ENCODE results near the gene PBX3. TPM values are rescaled to one million over a fixed set of nuclear protein-coding genes. Genes with fewer than 3 reads are reported as not detected.
A peak's percentile ranks its signal among the peaks of the same experiment; 100 is the strongest.

Gene PBX3
- total and polyA plus RNA-seq, 2 of the 13 experiments (the other 11 are each of a cell fraction or from before 2014, with no cell fraction given) = 6.0 to 11.2 TPM

GRCh38 chr9:125932012-125932411 lies 184.8 kb downstream of the PBX3 start:
- DNase-seq (ENCODE audit: low spot score) = no peak

GRCh38 chr9:125932746-125933455 lies 185.7 kb downstream of the PBX3 start:
- H4K20me1 ChIP-seq (ENCODE audit: insufficient read depth, low read length) = no peaks in the 10 kb centered on the region
- no peaks in the 10 kb centered on the region for H3K9me3 ChIP-seq (ENCODE audit: low read length)
- FAIRE-seq (no peak), DNase-seq (ENCODE audit: low spot score) (no peak), ATAC-seq (no peak)
- H3K27ac ChIP-seq (ENCODE audit: extremely low read length, insufficient read depth, low read length) = no peak overlapping the region
- intact Hi-C loops (cut with micrococcal nuclease; ENCODE audit: unreplicated experiment) (no loop called here), in situ Hi-C loops (cut with HindIII; ENCODE audit: extremely low pct_ligation_motif_present, low pct_unique_long_range_greater_than_20kb) (no loop called here)
- H3K4me2 ChIP-seq (ENCODE audit: low read depth, low read length) = no peak overlapping the region
- CTCF ChIA-PET (ENCODE audit: low intra/inter-chr PET ratio, low total read pairs) = no interaction called here
- H3K9ac ChIP-seq (ENCODE audit: insufficient read depth, low read depth, low read length) = no peak overlapping the region
- 100% methylated on average over 5 of the region's 5 CpGs for WGBS (ENCODE audit: low lambda C conversion rate)
- POLR2A ChIA-PET = no interaction called here
- H3K79me2 ChIP-seq (ENCODE audit: insufficient read depth, low read length) = no peaks in the 10 kb centered on the region
- BruUV-seq (replicated peaks) = no TSS peak
- H2AFZ ChIP-seq (ENCODE audit: low read length) = no peak overlapping the region
- H3K4me1 ChIP-seq (ENCODE audit: insufficient read depth, low read length) = no peaks in the 10 kb centered on the region
- H3K36me3 ChIP-seq (replicated peaks in 1 of 2; ENCODE audit: control insufficient read depth in 1 of 2, insufficient read depth in 2 of 2, low read length in 2 of 2) = no peaks in the 10 kb centered on the region
- H3K4me3 ChIP-seq (replicated peaks in 1 of 3; ENCODE audit: insufficient read depth in 1 of 3, low read depth in 2 of 3, low read length in 3 of 3) = no peak overlapping the region
- no peaks in the 10 kb centered on the region for H3K27me3 ChIP-seq (ENCODE audit: control insufficient read depth in 1 of 2, insufficient read depth in 2 of 2, low read length in 2 of 2)
- TF ChIP-seq ZNF598 (CRISPR knock-in tag; IDR thresholded peaks at IDR 0.05; ENCODE audit: borderline replicate concordance) (no peak), TRIM24 (CRISPR knock-in tag; IDR thresholded peaks at IDR 0.05) (no peak), ETS1 (CRISPR knock-in tag; IDR thresholded peaks at IDR 0.05) (no peak), DR1 (CRISPR knock-in tag; IDR thresholded peaks at IDR 0.05) (no peak), KAT8 (CRISPR knock-in tag; IDR thresholded peaks at IDR 0.05) (no peak), HOXA3 (CRISPR knock-in tag; IDR thresholded peaks at IDR 0.05) (no peak), SRY (CRISPR knock-in tag; IDR thresholded peaks at IDR 0.05) (no peak), RXRA (CRISPR knock-in tag; IDR thresholded peaks at IDR 0.05) (no peak), NFKB2 (CRISPR knock-in tag; IDR thresholded peaks at IDR 0.05; ENCODE audit: borderline replicate concordance) (no peak)
- TF ChIP-seq, protein P1, sequence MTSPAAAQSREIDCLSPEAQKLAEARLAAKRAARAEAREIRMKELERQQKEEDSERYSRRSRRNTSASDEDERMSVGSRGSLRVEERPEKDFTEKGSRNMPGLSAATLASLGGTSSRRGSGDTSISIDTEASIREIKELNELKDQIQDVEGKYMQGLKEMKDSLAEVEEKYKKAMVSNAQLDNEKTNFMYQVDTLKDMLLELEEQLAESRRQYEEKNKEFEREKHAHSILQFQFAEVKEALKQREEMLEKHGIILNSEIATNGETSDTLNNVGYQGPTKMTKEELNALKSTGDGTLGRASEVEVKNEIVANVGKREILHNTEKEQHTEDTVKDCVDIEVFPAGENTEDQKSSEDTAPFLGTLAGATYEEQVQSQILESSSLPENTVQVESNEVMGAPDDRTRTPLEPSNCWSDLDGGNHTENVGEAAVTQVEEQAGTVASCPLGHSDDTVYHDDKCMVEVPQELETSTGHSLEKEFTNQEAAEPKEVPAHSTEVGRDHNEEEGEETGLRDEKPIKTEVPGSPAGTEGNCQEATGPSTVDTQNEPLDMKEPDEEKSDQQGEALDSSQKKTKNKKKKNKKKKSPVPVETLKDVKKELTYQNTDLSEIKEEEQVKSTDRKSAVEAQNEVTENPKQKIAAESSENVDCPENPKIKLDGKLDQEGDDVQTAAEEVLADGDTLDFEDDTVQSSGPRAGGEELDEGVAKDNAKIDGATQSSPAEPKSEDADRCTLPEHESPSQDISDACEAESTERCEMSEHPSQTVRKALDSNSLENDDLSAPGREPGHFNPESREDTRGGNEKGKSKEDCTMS (CRISPR knock-in tag; conservative IDR thresholded peaks at IDR 0.05) = no peak
- TF ChIP-seq, protein P2, sequence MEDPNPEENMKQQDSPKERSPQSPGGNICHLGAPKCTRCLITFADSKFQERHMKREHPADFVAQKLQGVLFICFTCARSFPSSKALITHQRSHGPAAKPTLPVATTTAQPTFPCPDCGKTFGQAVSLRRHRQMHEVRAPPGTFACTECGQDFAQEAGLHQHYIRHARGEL (CRISPR knock-in tag; IDR thresholded peaks at IDR 0.05) = no peak
- TF ChIP-seq, protein P3, sequence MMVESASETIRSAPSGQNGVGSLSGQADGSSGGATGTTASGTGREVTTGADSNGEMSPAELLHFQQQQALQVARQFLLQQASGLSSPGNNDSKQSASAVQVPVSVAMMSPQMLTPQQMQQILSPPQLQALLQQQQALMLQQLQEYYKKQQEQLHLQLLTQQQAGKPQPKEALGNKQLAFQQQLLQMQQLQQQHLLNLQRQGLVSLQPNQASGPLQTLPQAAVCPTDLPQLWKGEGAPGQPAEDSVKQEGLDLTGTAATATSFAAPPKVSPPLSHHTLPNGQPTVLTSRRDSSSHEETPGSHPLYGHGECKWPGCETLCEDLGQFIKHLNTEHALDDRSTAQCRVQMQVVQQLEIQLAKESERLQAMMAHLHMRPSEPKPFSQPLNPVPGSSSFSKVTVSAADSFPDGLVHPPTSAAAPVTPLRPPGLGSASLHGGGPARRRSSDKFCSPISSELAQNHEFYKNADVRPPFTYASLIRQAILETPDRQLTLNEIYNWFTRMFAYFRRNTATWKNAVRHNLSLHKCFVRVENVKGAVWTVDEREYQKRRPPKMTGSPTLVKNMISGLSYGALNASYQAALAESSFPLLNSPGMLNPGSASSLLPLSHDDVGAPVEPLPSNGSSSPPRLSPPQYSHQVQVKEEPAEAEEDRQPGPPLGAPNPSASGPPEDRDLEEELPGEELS (CRISPR knock-in tag; IDR thresholded peaks at IDR 0.05) = no peak

More at GRCh38 chr9:125932012-125932411, 184.8 kb downstream of the PBX3 start:
- H2AFZ ChIP-seq (ENCODE audit: low read length) = no peak overlapping the region
- BruUV-seq (replicated peaks) = no TSS peak
- in situ Hi-C loops (cut with HindIII; ENCODE audit: extremely low pct_ligation_motif_present, low pct_unique_long_range_greater_than_20kb) (no loop called here), intact Hi-C loops (cut with micrococcal nuclease; ENCODE audit: unreplicated experiment) (no loop called here)
- no peaks in the 10 kb centered on the region for H3K27me3 ChIP-seq (ENCODE audit: control insufficient read depth in 1 of 2, insufficient read depth in 2 of 2, low read length in 2 of 2)
- ChIA-PET POLR2A (no interaction called here), CTCF (ENCODE audit: low intra/inter-chr PET ratio, low total read pairs) (no interaction called here)
- H3K27ac ChIP-seq (ENCODE audit: extremely low read length, insufficient read depth, low read length) = no peak overlapping the region
- ATAC-seq = no peak
- no peak for FAIRE-seq
- H3K9ac ChIP-seq (ENCODE audit: insufficient read depth, low read depth, low read length) = no peak overlapping the region
- no peaks in the 10 kb centered on the region for H3K4me1 ChIP-seq (ENCODE audit: insufficient read depth, low read length)
- WGBS (ENCODE audit: low lambda C conversion rate) = 93% methylated on average over 5 of the region's 5 CpGs
- no peak for TF ChIP-seq SKI (IDR thresholded peaks at IDR 0.05; ENCODE audit: partially characterized antibody)
- 0 out of 2 replicates have a peak, but pooled peaks have one; percentile 22 for TF ChIP-seq FOSL2 (CRISPR knock-in tag; IDR thresholded peaks at IDR 0.05)
- H3K79me2 ChIP-seq (ENCODE audit: insufficient read depth, low read length) = no peaks in the 10 kb centered on the region
- H3K9me3 ChIP-seq (ENCODE audit: low read length) = no peaks in the 10 kb centered on the region
- H3K4me2 ChIP-seq (ENCODE audit: low read depth, low read length) = no peak overlapping the region
- H3K36me3 ChIP-seq (replicated peaks in 1 of 2; ENCODE audit: control insufficient read depth in 1 of 2, insufficient read depth in 2 of 2, low read length in 2 of 2) = no peaks in the 10 kb centered on the region
- H3K4me3 ChIP-seq (replicated peaks in 1 of 3; ENCODE audit: insufficient read depth in 1 of 3, low read depth in 2 of 3, low read length in 3 of 3) = no peak overlapping the region; a peak in 1 of 6 replicates
- H4K20me1 ChIP-seq (ENCODE audit: insufficient read depth, low read length) = no peaks in the 10 kb centered on the region

All from HepG2 (cell line).